HG02943 (cell line): Measurements from ENCODE around the gene FLOT2.
"Not testable (repeated sequence)": the region's sequence is repeated elsewhere in the genome, so short reads cannot be mapped to it uniquely, and the experiment has no call there.

Experiments used
- ATAC-seq: cut with Tn5 transposase; IDR thresholded peaks from one replicate; pipeline ENCODE4 v1.9.1; 2021; ENCODE audit warnings: mild to moderate bottlenecking, low read depth, moderate library complexity; ENCODE audit not compliant: unreplicated experiment

The FLOT2 gene

GRCh38 chr17:28917029-28917428, 19.5 kb upstream of the FLOT2 start:
- ATAC-seq: no peak

GRCh38 chr17:28916302-28916934, 18.9 kb upstream of the FLOT2 start:
- no peak for ATAC-seq

- ATAC-seq: no peak
Observed at GRCh38 chr17:28912938-28913333, 15.4 kb upstream of the FLOT2 start.

GRCh38 chr17:28912281-28912937, 14.9 kb upstream of the FLOT2 start:
- no peak for ATAC-seq

- ATAC-seq: no peak
Observed at GRCh38 chr17:28911411-28912045, 14.0 kb upstream of the FLOT2 start.

- no peak for ATAC-seq
Observed at GRCh38 chr17:28910534-28910933, 13.0 kb upstream of the FLOT2 start.

- ATAC-seq: no peak
Observed at GRCh38 chr17:28908640-28909167, 11.2 kb upstream of the FLOT2 start.

- no peak for ATAC-seq
Observed at GRCh38 chr17:28907709-28908475, 10.4 kb upstream of the FLOT2 start.

GRCh38 chr17:28906706-28907438, 9.3 kb upstream of the FLOT2 start:
- ATAC-seq: no peak

- ATAC-seq: no peak
Observed at GRCh38 chr17:28906276-28906675, 8.7 kb upstream of the FLOT2 start.

- ATAC-seq: no peak
Observed at GRCh38 chr17:28904800-28905199, 7.3 kb upstream of the FLOT2 start.

- ATAC-seq: not testable (repeated sequence)
Observed at GRCh38 chr17:28903546-28903841, 6.0 kb upstream of the FLOT2 start.

- peak; percentile 85 for ATAC-seq
Observed at GRCh38 chr17:28902819-28903545, 5.4 kb upstream of the FLOT2 start, which contains the start of gene DHRS13. Gene DHRS13 (minus strand): TSS chr17:28903079. CDS start chr17:28902944, 135 bp downstream.

- ATAC-seq: peak; percentile 37
Observed at GRCh38 chr17:28901866-28902818, 4.6 kb upstream of the FLOT2 start.

GRCh38 chr17:28900986-28901726, 3.6 kb upstream of the FLOT2 start:
- no peak for ATAC-seq

- ATAC-seq: no peak
Observed at GRCh38 chr17:28899212-28899815, 1.8 kb upstream of the FLOT2 start.

- no peak for ATAC-seq
Observed at GRCh38 chr17:28898527-28898955, 1.0 kb upstream of the FLOT2 start.
